Kidney glomerular epithelial cell (primary cell): ENCODE results near the gene SVIL.
"Not testable (repeated sequence)": the region's sequence is repeated elsewhere in the genome, so short reads cannot be mapped to it uniquely, and the experiment has no call there.

Experiments
- DNase-seq: peaks from one replicate; lab custom pipeline; 2025; lab: John Stamatoyannopoulos, UW

The SVIL gene

GRCh38 chr10:29515879-29516278, 118.9 kb downstream of the SVIL start:
- not testable (repeated sequence) for DNase-seq

- not testable (repeated sequence) for DNase-seq
Observed at GRCh38 chr10:29515104-29515503, 119.7 kb downstream of the SVIL start.

- no peak for DNase-seq
Observed at GRCh38 chr10:29514306-29514705, 120.5 kb downstream of the SVIL start.

- DNase-seq = no peak
Observed at GRCh38 chr10:29512425-29512974, 122.3 kb downstream of the SVIL start.

GRCh38 chr10:29511806-29512205, 123.0 kb downstream of the SVIL start:
- DNase-seq = not testable (repeated sequence)

GRCh38 chr10:29510483-29511157, 124.2 kb downstream of the SVIL start:
- DNase-seq = not testable (repeated sequence)

GRCh38 chr10:29508554-29509244, 126.1 kb downstream of the SVIL start:
- DNase-seq = no peak

- DNase-seq = not testable (repeated sequence)
Observed at GRCh38 chr10:29507750-29508149, 127.0 kb downstream of the SVIL start.

- not testable (repeated sequence) for DNase-seq
Observed at GRCh38 chr10:29506324-29506921, 128.3 kb downstream of the SVIL start.

GRCh38 chr10:29502351-29502750, 132.4 kb downstream of the SVIL start:
- DNase-seq = no peak

GRCh38 chr10:29501692-29502091, 133.1 kb downstream of the SVIL start:
- DNase-seq = no peak

GRCh38 chr10:29499993-29500537, 134.7 kb downstream of the SVIL start:
- DNase-seq = no peak

- peak; percentile 38 for DNase-seq
Observed at GRCh38 chr10:29496341-29497162, 138.2 kb downstream of the SVIL start.

- DNase-seq = no peak
Observed at GRCh38 chr10:29495366-29495765, 139.4 kb downstream of the SVIL start.

- no peak for DNase-seq
Observed at GRCh38 chr10:29493697-29494096, 141.1 kb downstream of the SVIL start.

GRCh38 chr10:29492774-29493173, 142.0 kb downstream of the SVIL start:
- DNase-seq = no peak

- DNase-seq = no peak
Observed at GRCh38 chr10:29491918-29492317, 142.9 kb downstream of the SVIL start.

GRCh38 chr10:29490781-29491280, 143.9 kb downstream of the SVIL start:
- DNase-seq = not testable (repeated sequence)

GRCh38 chr10:29488471-29488870, 146.3 kb downstream of the SVIL start:
- not testable (repeated sequence) for DNase-seq

GRCh38 chr10:29487884-29488266, 146.9 kb downstream of the SVIL start:
- DNase-seq = not testable (repeated sequence)
